Dedifferentiated amniotic fluid mesenchymal stem cell (primary cell): ENCODE measurements around the gene COX4I1.

Source experiments
- DNase-seq: peaks from one replicate; pipeline ENCODE4 v3.0.0-alpha.2; 2016; ENCODE audit errors: extremely low spot score

COX4I1 gene

GRCh38 chr16:85767531-85767930 is 32.0 kb upstream of the COX4I1 start:
- peak; percentile 80 for DNase-seq

- no peak for DNase-seq
Measured at GRCh38 chr16:85768199-85768598, 31.3 kb upstream of the COX4I1 start.

GRCh38 chr16:85770741-85771140 is 28.8 kb upstream of the COX4I1 start:
- DNase-seq = no peak

- no peak for DNase-seq
Measured at GRCh38 chr16:85773044-85773443, 26.5 kb upstream of the COX4I1 start.

- no peak for DNase-seq
Measured at GRCh38 chr16:85774136-85774535, 25.4 kb upstream of the COX4I1 start.

- DNase-seq = no peak
Measured at GRCh38 chr16:85774811-85775210, 24.7 kb upstream of the COX4I1 start.

- DNase-seq = no peak
Measured at GRCh38 chr16:85777583-85778310, 21.7 kb upstream of the COX4I1 start.

- no peak for DNase-seq
Measured at GRCh38 chr16:85778873-85779272, 20.6 kb upstream of the COX4I1 start.

GRCh38 chr16:85780281-85780680 is 19.2 kb upstream of the COX4I1 start:
- no peak for DNase-seq

- no peak for DNase-seq
Measured at GRCh38 chr16:85781156-85781555, 18.3 kb upstream of the COX4I1 start.

GRCh38 chr16:85781695-85782370 is 17.7 kb upstream of the COX4I1 start:
- no peak for DNase-seq

GRCh38 chr16:85782451-85782850 is 17.0 kb upstream of the COX4I1 start:
- no peak for DNase-seq

- no peak for DNase-seq
Measured at GRCh38 chr16:85783441-85783840, 16.1 kb upstream of the COX4I1 start.

- DNase-seq = no peak
Measured at GRCh38 chr16:85784813-85785212, 14.7 kb upstream of the COX4I1 start.

- no peak for DNase-seq
Measured at GRCh38 chr16:85785927-85786326, 13.6 kb upstream of the COX4I1 start.

- no peak for DNase-seq
Measured at GRCh38 chr16:85788819-85789218, 10.7 kb upstream of the COX4I1 start.

GRCh38 chr16:85789773-85790172 is 9.7 kb upstream of the COX4I1 start:
- no peak for DNase-seq

GRCh38 chr16:85793662-85794298 is 5.7 kb upstream of the COX4I1 start:
- DNase-seq = no peak

GRCh38 chr16:85794696-85795095 is 4.8 kb upstream of the COX4I1 start:
- no peak for DNase-seq

- no peak for DNase-seq
Measured at GRCh38 chr16:85796152-85796551, 3.3 kb upstream of the COX4I1 start.

- DNase-seq = no peak
Measured at GRCh38 chr16:85796599-85796998, 2.9 kb upstream of the COX4I1 start.

- DNase-seq = no peak
Measured at GRCh38 chr16:85798283-85798776, 1.2 kb upstream of the COX4I1 start.
